Measurements from ENCODE around the gene MX1. TPM values are rescaled to one million over a fixed set of nuclear protein-coding genes. Genes with fewer than 3 reads are reported as not detected.

Gene MX1
- polyA plus RNA-seq, 1 donor from 2014 or later = 0.07 TPM

DNA sequence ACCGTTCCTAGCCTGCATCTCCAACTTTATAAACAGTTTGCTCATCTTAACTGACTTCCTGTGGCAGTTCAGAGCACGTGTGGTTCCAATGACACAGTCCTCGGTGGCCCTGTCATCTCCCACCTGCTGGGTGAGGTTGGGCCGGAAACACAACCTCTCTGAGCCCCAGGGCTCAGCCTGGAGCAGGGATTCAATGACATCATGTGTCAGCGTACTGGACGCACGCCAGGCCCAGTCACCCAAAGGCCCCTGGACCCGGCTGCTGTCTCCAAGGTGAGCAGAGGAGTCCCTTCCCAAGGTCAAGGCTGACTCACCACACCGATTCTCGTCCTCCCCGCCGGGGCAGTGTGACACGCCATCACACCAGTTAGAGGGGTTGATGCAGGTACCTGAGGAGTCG lies 62.0 kb downstream of the MX1 start:
- Histone ChIP-seq H4K20me1 (ENCODE audit: insufficient read depth) (no peaks in the 10 kb centered on the region), H3K9me2 (ENCODE audit: insufficient read depth, low read length) (no peaks in the 10 kb centered on the region), H3F3A (ENCODE audit: insufficient read depth, low read length, poor library complexity, severe bottlenecking) (no peaks in the 10 kb centered on the region)

DNA sequence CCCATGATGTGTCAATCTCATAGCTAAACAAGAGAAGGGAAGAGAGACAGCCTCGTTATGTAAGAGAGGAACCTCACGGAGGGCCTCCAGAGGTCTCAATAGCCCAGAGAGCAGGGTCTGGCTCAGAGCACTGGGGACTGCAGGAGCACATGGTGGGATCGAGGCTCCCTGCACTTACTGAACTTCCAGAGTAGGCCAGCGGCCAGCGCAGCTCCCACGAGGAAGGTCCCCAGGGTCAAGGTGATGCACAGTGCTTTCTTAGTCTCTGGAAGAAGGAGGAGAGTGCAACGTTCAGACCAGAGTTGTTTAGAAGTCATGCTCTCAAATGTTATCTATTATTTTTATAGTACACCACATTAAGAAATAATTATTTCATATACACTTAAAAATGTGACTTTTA lies 63.3 kb downstream of the MX1 start:
- Histone ChIP-seq H3K27me3 (ENCODE audit: insufficient read depth, low read depth, low read length) (no peaks in the 10 kb centered on the region), H3F3A (ENCODE audit: insufficient read depth, low read length, poor library complexity, severe bottlenecking) (no peaks in the 10 kb centered on the region), H3K4me2 (ENCODE audit: low read length) (no peak overlapping the region), H3K9me2 (ENCODE audit: insufficient read depth, low read length) (no peaks in the 10 kb centered on the region), H3K27ac (ENCODE audit: low read length) (no peak overlapping the region), H3K9ac (ENCODE audit: low read length) (no peak overlapping the region), H3K9me3 (ENCODE audit: low read length) (no peaks in the 10 kb centered on the region), H3K4me3 (ENCODE audit: low read length) (no peak overlapping the region), H3K79me2 (replicated peaks; ENCODE audit: insufficient read depth, low read length) (no peaks in the 10 kb centered on the region), H3K36me3 (ENCODE audit: insufficient read depth, low read length) (no peaks in the 10 kb centered on the region), H2AFZ (ENCODE audit: low read depth, low read length) (no peak overlapping the region), H4K20me1 (ENCODE audit: insufficient read depth) (no peaks in the 10 kb centered on the region)
- TF ChIP-seq EZH2 (IDR thresholded peaks at IDR 0.05; ENCODE audit: borderline replicate concordance, insufficient read depth, low read length, poor library complexity, severe bottlenecking) (no peak), RAD21 (conservative IDR thresholded peaks at IDR 0.05) (no peak), SMC3 (conservative IDR thresholded peaks at IDR 0.05; ENCODE audit: poor library complexity) (no peak), TAF1 (IDR thresholded peaks at IDR 0.05; ENCODE audit: low read depth) (no peak), MXI1 (conservative IDR thresholded peaks at IDR 0.05; ENCODE audit: poor library complexity, severe bottlenecking) (no peak), EP300 (conservative IDR thresholded peaks at IDR 0.05; ENCODE audit: poor library complexity, severe bottlenecking) (no peak), POLR2AphosphoS5 (IDR thresholded peaks at IDR 0.05) (no peak)
- TF ChIP-seq, protein P1, sequence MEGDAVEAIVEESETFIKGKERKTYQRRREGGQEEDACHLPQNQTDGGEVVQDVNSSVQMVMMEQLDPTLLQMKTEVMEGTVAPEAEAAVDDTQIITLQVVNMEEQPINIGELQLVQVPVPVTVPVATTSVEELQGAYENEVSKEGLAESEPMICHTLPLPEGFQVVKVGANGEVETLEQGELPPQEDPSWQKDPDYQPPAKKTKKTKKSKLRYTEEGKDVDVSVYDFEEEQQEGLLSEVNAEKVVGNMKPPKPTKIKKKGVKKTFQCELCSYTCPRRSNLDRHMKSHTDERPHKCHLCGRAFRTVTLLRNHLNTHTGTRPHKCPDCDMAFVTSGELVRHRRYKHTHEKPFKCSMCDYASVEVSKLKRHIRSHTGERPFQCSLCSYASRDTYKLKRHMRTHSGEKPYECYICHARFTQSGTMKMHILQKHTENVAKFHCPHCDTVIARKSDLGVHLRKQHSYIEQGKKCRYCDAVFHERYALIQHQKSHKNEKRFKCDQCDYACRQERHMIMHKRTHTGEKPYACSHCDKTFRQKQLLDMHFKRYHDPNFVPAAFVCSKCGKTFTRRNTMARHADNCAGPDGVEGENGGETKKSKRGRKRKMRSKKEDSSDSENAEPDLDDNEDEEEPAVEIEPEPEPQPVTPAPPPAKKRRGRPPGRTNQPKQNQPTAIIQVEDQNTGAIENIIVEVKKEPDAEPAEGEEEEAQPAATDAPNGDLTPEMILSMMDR (IDR thresholded peaks at IDR 0.05; ENCODE audit: poor library complexity, severe bottlenecking) = no peak
- TF ChIP-seq, protein P2, sequence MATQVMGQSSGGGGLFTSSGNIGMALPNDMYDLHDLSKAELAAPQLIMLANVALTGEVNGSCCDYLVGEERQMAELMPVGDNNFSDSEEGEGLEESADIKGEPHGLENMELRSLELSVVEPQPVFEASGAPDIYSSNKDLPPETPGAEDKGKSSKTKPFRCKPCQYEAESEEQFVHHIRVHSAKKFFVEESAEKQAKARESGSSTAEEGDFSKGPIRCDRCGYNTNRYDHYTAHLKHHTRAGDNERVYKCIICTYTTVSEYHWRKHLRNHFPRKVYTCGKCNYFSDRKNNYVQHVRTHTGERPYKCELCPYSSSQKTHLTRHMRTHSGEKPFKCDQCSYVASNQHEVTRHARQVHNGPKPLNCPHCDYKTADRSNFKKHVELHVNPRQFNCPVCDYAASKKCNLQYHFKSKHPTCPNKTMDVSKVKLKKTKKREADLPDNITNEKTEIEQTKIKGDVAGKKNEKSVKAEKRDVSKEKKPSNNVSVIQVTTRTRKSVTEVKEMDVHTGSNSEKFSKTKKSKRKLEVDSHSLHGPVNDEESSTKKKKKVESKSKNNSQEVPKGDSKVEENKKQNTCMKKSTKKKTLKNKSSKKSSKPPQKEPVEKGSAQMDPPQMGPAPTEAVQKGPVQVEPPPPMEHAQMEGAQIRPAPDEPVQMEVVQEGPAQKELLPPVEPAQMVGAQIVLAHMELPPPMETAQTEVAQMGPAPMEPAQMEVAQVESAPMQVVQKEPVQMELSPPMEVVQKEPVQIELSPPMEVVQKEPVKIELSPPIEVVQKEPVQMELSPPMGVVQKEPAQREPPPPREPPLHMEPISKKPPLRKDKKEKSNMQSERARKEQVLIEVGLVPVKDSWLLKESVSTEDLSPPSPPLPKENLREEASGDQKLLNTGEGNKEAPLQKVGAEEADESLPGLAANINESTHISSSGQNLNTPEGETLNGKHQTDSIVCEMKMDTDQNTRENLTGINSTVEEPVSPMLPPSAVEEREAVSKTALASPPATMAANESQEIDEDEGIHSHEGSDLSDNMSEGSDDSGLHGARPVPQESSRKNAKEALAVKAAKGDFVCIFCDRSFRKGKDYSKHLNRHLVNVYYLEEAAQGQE (IDR thresholded peaks at IDR 0.05; ENCODE audit: borderline replicate concordance) = no peak

More for the DNA sequence above, 62.0 kb downstream of the MX1 start:
- Histone ChIP-seq H3K9ac (ENCODE audit: low read length) (no peak overlapping the region), H3K4me2 (ENCODE audit: low read length) (no peak overlapping the region), H3K27me3 (ENCODE audit: insufficient read depth, low read depth, low read length) (no peaks in the 10 kb centered on the region), H3K27ac (ENCODE audit: low read length) (no peak overlapping the region), H3K36me3 (ENCODE audit: insufficient read depth, low read length) (no peaks in the 10 kb centered on the region), H3K9me3 (ENCODE audit: low read length) (no peaks in the 10 kb centered on the region), H3K79me2 (replicated peaks; ENCODE audit: insufficient read depth, low read length) (no peaks in the 10 kb centered on the region), H3K4me3 (ENCODE audit: low read length) (no peak overlapping the region), H2AFZ (ENCODE audit: low read depth, low read length) (no peak overlapping the region)
- TF ChIP-seq TAF1 (IDR thresholded peaks at IDR 0.05; ENCODE audit: low read depth) = no peak
- no peak for TF ChIP-seq MXI1 (conservative IDR thresholded peaks at IDR 0.05; ENCODE audit: poor library complexity, severe bottlenecking)

DNA sequence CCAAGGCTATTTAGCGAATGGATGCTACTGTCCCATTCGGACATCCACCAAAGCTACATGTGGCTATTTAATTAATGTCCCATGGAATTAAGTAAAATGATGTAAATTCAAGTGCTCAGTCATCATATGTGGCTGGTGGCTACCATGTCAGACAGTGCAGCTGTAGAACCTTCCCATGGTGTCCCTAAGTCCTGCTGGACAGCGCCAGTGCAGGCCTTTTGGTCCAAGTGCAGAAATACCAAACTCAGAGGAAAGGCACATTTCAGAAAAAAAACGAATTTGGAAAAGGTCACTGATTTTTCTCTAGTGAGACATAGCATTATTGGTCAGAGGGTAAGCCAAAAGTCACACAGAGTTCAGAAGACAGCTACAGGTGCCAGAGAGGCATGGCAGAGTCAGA lies 64.3 kb downstream of the MX1 start:
- H3K4me2 ChIP-seq (ENCODE audit: low read length) = no peak overlapping the region
- no peak overlapping the region for H3K27ac ChIP-seq (ENCODE audit: low read length)
- H3K27me3 ChIP-seq (ENCODE audit: insufficient read depth, low read depth, low read length) = no peaks in the 10 kb centered on the region
- no peaks in the 10 kb centered on the region for H3K36me3 ChIP-seq (ENCODE audit: insufficient read depth, low read length)
- no peaks in the 10 kb centered on the region for H3F3A ChIP-seq (ENCODE audit: insufficient read depth, low read length, poor library complexity, severe bottlenecking)
- no peaks in the 10 kb centered on the region for H3K9me3 ChIP-seq (ENCODE audit: low read length)
- TF ChIP-seq POLR2AphosphoS5 (IDR thresholded peaks at IDR 0.05) (no peak), EP300 (conservative IDR thresholded peaks at IDR 0.05; ENCODE audit: poor library complexity, severe bottlenecking) (no peak), EZH2 (IDR thresholded peaks at IDR 0.05; ENCODE audit: borderline replicate concordance, insufficient read depth, low read length, poor library complexity, severe bottlenecking) (no peak), RAD21 (conservative IDR thresholded peaks at IDR 0.05) (no peak)
- no peak overlapping the region for H2AFZ ChIP-seq (ENCODE audit: low read depth, low read length)
- H3K9ac ChIP-seq (ENCODE audit: low read length) = no peak overlapping the region
- no peaks in the 10 kb centered on the region for H3K79me2 ChIP-seq (replicated peaks; ENCODE audit: insufficient read depth, low read length)
- no peaks in the 10 kb centered on the region for H3K9me2 ChIP-seq (ENCODE audit: insufficient read depth, low read length)
- H4K20me1 ChIP-seq (ENCODE audit: insufficient read depth) = no peaks in the 10 kb centered on the region
- no peak overlapping the region for H3K4me3 ChIP-seq (ENCODE audit: low read length)
